Transverse colon (tissue), 4 donors: ENCODE measurements around the gene RNASE12. TPM values are rescaled to one million over a fixed set of nuclear protein-coding genes. Genes with fewer than 3 reads are reported as not detected.
"Not testable (repeated sequence)": the region's sequence is repeated elsewhere in the genome, so short reads cannot be mapped to it uniquely, and the experiment has no call there.

ENCODE experiments used
- DNase-seq: peaks from one replicate; pipeline ENCODE4 v3.0.0-alpha.2; 2019
- H3K27ac ChIP-seq, 4 donors: fragments of 200-600 bp; sonication (generic); 2 replicates each; pipeline ENCODE4 v1.5.1; 2016 to 2018; ENCODE audit warnings: inconsistent platforms in 4 of 4
- H3K27me3 ChIP-seq: fragments of 200-600 bp; sonication (generic); 2 replicates; pipeline ENCODE4 v1.5.1; 2017; ENCODE audit warnings: inconsistent platforms
- H3K36me3 ChIP-seq, 4 donors: fragments of 200-600 bp; sonication (generic); 2 replicates each; pipeline ENCODE4 v1.5.1; 2017 to 2019; ENCODE audit warnings: inconsistent platforms in 4 of 4
- H3K4me1 ChIP-seq, 4 donors: fragments of 200-600 bp; sonication (generic); 2 replicates each; pipeline ENCODE4 v1.5.1; 2017 to 2020; ENCODE audit warnings: inconsistent platforms in 4 of 4
- H3K4me3 ChIP-seq, 4 donors: fragments of 200-600 bp; sonication (generic); 1 replicate in 1 of 4; 2 replicates in 3 of 4; pipeline versions ENCODE4 v1.5.1 to v1.6.1; 2017 to 2019; ENCODE audit warnings: inconsistent platforms in 4 of 4
- H3K9me3 ChIP-seq, 2 donors: fragments of 200-600 bp; sonication (generic); 2 replicates each; pipeline ENCODE4 v1.5.1; 2017 to 2019; ENCODE audit warnings: inconsistent platforms in 2 of 2
- EP300 ChIP-seq: sonication (generic); formaldehyde crosslinking; IDR thresholded peaks from one replicate; pipeline ENCODE4 v1.6.1; 2017; ENCODE audit warnings: antibody characterized with exemption, low read depth
- POLR2A ChIP-seq: fragments of 450-650 bp; IDR thresholded peaks from one replicate; pipeline ENCODE4 v1.6.1; 2016; ENCODE audit warnings: antibody characterized with exemption, mild to moderate bottlenecking, moderate library complexity
- POLR2AphosphoS5 ChIP-seq, 3 donors: sonication (generic); formaldehyde crosslinking; IDR thresholded peaks; one replicate each; pipeline ENCODE4 v1.6.1; 2016; ENCODE audit warnings: antibody characterized with exemption in 3 of 3
- WGBS, 2 donors: methylation state at CpG; one replicate each; pipeline ENCODE4 v1.1.5; 2018; ENCODE audit warnings: low coverage in 1 of 2; 5-methylcytosine and 5-hydroxymethylcytosine counted together
- in situ Hi-C, 4 donors: fragments of 200-750 bp; cut with MboI; loops; one replicate each; pipeline versions ENCODE4 v1.15.0 to v1.15.1; 2017; ENCODE audit warnings: low sequenced_read_pairs in 3 of 4, low pct_ligation_motif_present in 1 of 4, low pct_unique_long_range_greater_than_20kb in 1 of 4
- intact Hi-C: fragments of 100-400 bp; cut with DNase I; formaldehyde crosslinking; loops from one replicate; pipeline ENCODE4 v1.15.1; 2023; ENCODE audit warnings: low total_unique reads
- total RNA-seq, 4 donors: library from RNA; depleted of rRNA; stranded (reverse); fragments of >200 nt; gene quantifications; one replicate each; pipeline ENCODE4 v1.1.0, GENCODE V29; 2016
- TF ChIP-seq, protein P1 (sequence below), 5 experiments: fragments of 200-600 bp in 3 of 5; fragments of 450-650 bp in 2 of 5; sonication (generic) in 3 of 5; IDR thresholded peaks; 1 replicate in 2 of 5; 2 replicates in 3 of 5; pipeline ENCODE4 v1.5.1; 2016 to 2017; ENCODE audit warnings: antibody characterized with exemption in 5 of 5, inconsistent platforms in 3 of 5, mild to moderate bottlenecking in 2 of 5, moderate library complexity in 1 of 5

The RNASE12 gene
- total RNA-seq, 4 donors from 2014 or later = not detected

DNA sequence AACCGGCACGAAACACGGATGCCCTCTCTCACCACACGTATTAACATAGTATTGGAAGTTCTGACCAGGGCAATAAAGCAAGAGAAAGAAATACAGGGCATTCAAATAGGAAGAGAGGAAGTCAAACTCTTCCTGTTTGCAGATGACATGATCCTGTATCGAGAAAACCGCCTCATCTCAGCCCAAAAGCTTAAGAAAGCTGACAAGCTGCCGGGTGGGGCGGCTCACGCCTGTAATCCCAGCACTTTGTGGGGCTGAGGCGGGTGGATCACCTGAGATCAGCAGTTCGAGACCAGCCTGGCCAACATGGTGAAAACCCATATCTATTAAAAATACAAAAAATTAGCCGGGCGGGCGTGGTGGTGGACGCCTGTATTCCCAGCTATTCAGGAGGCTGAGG is 32.6 kb upstream of the RNASE12 start:
- WGBS, 2 donors = 65 to 70% methylated on average over 9 to 15 of the region's 15 CpGs
- TF ChIP-seq EP300 (no peak), POLR2AphosphoS5 (IDR thresholded peaks at IDR 0.05) (no peak), POLR2A (no peak)
- TF ChIP-seq, protein P1, sequence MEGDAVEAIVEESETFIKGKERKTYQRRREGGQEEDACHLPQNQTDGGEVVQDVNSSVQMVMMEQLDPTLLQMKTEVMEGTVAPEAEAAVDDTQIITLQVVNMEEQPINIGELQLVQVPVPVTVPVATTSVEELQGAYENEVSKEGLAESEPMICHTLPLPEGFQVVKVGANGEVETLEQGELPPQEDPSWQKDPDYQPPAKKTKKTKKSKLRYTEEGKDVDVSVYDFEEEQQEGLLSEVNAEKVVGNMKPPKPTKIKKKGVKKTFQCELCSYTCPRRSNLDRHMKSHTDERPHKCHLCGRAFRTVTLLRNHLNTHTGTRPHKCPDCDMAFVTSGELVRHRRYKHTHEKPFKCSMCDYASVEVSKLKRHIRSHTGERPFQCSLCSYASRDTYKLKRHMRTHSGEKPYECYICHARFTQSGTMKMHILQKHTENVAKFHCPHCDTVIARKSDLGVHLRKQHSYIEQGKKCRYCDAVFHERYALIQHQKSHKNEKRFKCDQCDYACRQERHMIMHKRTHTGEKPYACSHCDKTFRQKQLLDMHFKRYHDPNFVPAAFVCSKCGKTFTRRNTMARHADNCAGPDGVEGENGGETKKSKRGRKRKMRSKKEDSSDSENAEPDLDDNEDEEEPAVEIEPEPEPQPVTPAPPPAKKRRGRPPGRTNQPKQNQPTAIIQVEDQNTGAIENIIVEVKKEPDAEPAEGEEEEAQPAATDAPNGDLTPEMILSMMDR (IDR thresholded peaks at IDR 0.05) = no peak
- intact Hi-C loops = no loop called here
- in situ Hi-C loops = loop anchor here in 2 of 4 donors (10.0 to 25.0 kb wide), 2 partner anchors 159 to 211 kb away; partner anchors contain the start of genes PIP4P1 (in 1 of the 2), PNP (in 1 of the 2) and TEP1 (in 1 of the 2)
- peaks cover 0 to 22% (median 15%) of the 10 kb centered on the region in 4 donors for H3K4me1 ChIP-seq
- H3K4me3 ChIP-seq = no peak overlapping the region
- no peaks in the 10 kb centered on the region for H3K36me3 ChIP-seq
- no peak for DNase-seq
- H3K9me3 ChIP-seq = no peaks in the 10 kb centered on the region
- H3K27ac ChIP-seq = no peak overlapping the region
- H3K27me3 ChIP-seq = peaks cover 16% of the 10 kb centered on the region

DNA sequence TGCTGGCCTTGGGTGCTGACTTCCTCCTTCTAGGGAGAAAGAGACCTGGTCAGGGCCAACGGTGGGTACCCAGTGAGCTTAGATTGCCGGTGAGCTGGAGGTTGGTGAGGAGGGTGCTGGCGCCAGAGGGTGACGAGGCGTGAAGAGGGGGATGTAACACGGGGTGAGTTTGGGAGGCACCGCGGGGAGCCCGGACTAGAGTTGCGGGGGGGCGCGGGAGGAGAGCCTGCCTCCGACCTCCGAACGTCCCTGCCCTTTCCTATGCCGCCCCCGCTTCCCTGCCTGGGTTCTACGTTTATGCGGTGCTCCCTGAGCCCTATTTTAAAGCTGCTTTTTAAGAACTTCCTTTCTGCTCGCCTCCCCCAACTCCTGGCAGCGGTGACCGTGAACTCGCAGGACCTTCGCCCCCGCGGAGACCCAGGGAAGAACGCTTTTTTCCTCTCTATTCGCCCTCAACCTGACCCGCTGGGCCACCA is 31.7 kb upstream of the RNASE12 start:
- Histone ChIP-seq H3K4me3 (no peak overlapping the region), H3K27ac (no peak overlapping the region), H3K9me3 (no peaks in the 10 kb centered on the region), H3K4me1 (peaks cover 0 to 22% (median 15%) of the 10 kb centered on the region in 4 donors), H3K27me3 (peaks cover 10% of the 10 kb centered on the region), H3K36me3 (no peaks in the 10 kb centered on the region)
- 13 to 58% methylated on average over 10 to 29 of the region's 29 CpGs for WGBS, 2 donors
- in situ Hi-C loops (loop anchor here in 2 of 4 donors (10.0 to 25.0 kb wide), 2 partner anchors 158 to 211 kb away; partner anchors contain the start of genes PIP4P1 (in 1 of the 2), PNP (in 1 of the 2) and TEP1 (in 1 of the 2)), intact Hi-C loops (no loop called here)
- DNase-seq = no peak
- TF ChIP-seq, protein P1 (IDR thresholded peaks at IDR 0.05) = no peak
- TF ChIP-seq POLR2A = no peak
- TF ChIP-seq POLR2AphosphoS5 (IDR thresholded peaks at IDR 0.05) = no peak
- no peak for TF ChIP-seq EP300

DNA sequence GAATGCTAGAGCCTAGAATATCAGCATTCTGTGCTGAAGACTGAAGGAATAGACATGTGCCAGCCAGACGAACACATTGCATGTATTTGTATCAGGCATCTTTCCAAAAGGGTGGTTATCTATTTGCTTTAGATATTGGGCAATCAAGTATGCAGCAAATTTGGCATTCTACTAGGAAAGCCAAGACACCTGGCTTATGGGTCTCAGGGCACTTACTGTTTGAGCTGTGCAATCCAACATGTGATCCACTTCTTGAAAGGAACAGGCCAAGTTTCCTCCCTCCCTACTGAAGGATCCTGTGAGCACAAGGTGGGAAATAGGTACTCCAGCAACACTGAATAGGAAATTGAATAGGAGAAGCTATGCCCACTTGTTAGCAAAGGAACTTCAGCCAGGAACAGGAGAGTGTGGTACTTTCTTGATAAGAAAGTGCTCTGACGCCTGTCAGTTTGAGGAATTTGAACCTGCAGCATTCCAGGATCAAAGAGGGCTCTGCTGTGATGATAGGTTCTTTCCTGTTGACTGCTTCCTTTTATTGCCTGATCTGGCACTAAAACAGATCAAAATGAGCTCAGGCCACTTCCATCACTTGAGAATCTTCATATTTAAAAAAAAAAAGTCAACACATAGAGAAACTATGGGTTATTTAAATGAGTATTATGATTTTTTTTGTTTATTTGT is 29.8 kb upstream of the RNASE12 start:
- no peak for DNase-seq
- WGBS, 2 donors = 49 to 60% methylated on average over 2 of the region's 2 CpGs
- no peak for TF ChIP-seq EP300
- TF ChIP-seq, protein P1 (IDR thresholded peaks at IDR 0.05) = no peak
- TF ChIP-seq POLR2A = no peak
- TF ChIP-seq POLR2AphosphoS5 (IDR thresholded peaks at IDR 0.05) = no peak
- Histone ChIP-seq H3K4me3 (no peak overlapping the region), H3K27me3 (peaks cover 6% of the 10 kb centered on the region), H3K4me1 (peaks cover 0 to 21% (median 11%) of the 10 kb centered on the region in 4 donors), H3K9me3 (no peaks in the 10 kb centered on the region), H3K27ac (no peak overlapping the region), H3K36me3 (no peaks in the 10 kb centered on the region)
- intact Hi-C loops = no loop called here
- in situ Hi-C loops = loop anchor here in 2 of 4 donors (10.0 to 25.0 kb wide), 2 partner anchors 156 to 209 kb away; partner anchors contain the start of genes PIP4P1 (in 1 of the 2), PNP (in 1 of the 2) and TEP1 (in 1 of the 2)

DNA sequence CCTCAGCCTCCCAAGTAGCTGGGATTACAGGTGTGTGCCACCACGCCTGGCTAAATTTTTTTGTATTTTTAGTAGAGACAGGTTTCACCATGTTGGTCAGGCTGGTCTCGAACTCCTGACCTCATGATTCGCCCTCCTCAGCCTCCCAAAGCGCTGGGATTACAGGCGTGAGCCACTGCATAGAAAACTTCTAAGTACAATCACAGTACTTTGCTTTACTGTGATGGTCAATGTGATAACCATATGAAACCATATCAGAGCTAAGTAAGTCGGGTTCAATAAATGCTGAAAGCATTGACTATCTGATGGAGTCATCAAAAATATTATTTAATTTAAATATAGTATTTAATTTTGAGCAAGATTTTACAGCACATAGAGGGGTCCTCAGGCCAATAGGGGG is 28.5 kb upstream of the RNASE12 start:
- intact Hi-C loops = loop anchor here (10.0 kb wide), 2 partner anchors 155 to 285 kb away; partner anchors contain the start of genes CCNB1IP1, PIP4P1 and PNP
- H3K27ac ChIP-seq, H3K4me3 ChIP-seq, DNase-seq, H3K36me3 ChIP-seq, H3K9me3 ChIP-seq, H3K27me3 ChIP-seq: not testable (repeated sequence)
- H3K4me1 ChIP-seq = peaks cover 0 to 19% (median 7%) of the 10 kb centered on the region in 4 donors
- WGBS, 2 donors = 91 to 100% methylated on average over 2 to 6 of the region's 6 CpGs
- in situ Hi-C loops = loop anchor here in 2 of 4 donors (10.0 to 25.0 kb wide), 3 partner anchors 65 to 207 kb away; partner anchors contain the start of genes ANG (in 1 of the 2), PIP4P1 (in 1 of the 2), PNP (in 1 of the 2) and RNASE4 (in 1 of the 2)
